K562 (cell line): ENCODE data around the gene NDUFAF3. TPM values are rescaled to one million over a fixed set of nuclear protein-coding genes. Genes with fewer than 3 reads are reported as not detected.

Experiments
- ATAC-seq: fragments of 200-7000 bp; cut with Tn5 transposase; 3 replicates; pipeline ENCODE4 v1.9.1; 2020; ENCODE audit warnings: moderate library complexity
- BruUV-seq: library from RNA; stranded (reverse); fragments of 400-500 nt; replicated peaks from 2 replicates; lab custom pipeline; 2021; lab: Mats Ljungman, UMichigan
- CTCF ChIA-PET: fragments of 300-600 bp; formaldehyde crosslinking; extraction: SDS; loops from one replicate; lab custom pipeline; 2021; ENCODE audit warnings: low intra/inter-chr PET ratio; lab: Yijun Ruan, JAX
- POLR2A ChIA-PET: fragments of 300-600, 350-650 bp; sonication (Branson Sonifier 250); formaldehyde crosslinking; extraction: SDS; loops from one replicate; lab custom pipeline; 2021; ENCODE audit warnings: antibody characterized with exemption, inconsistent platforms; lab: Yijun Ruan, JAX
- DNase-seq, 4 experiments: peaks; one replicate each; pipeline versions ENCODE4 v3.0.0 to v3.0.0-alpha.2; 2011 to 2018; ENCODE audit warnings: low spot score in 3 of 4, mixed read lengths in 3 of 4; ENCODE audit errors: extremely low read depth in 1 of 4
- FAIRE-seq: peaks from 2 replicates; lab custom pipeline; 2011; peaks lifted over from hg19 to GRCh38; lab: Jason Lieb, UNC
- H2AFZ ChIP-seq: 2 replicates; pipeline ENCODE4 v1.6.0; 2011; ENCODE audit warnings: low read depth, low read length, control low read depth, inconsistent platforms
- H3K27ac ChIP-seq: fragments of 200-600 bp; 3 replicates; pipeline ENCODE4 v1.8.0; 2011; ENCODE audit warnings: low read depth, mild to moderate bottlenecking, control low read depth, inconsistent platforms, low read length, moderate library complexity, mixed read lengths; ENCODE audit errors: extremely low read depth
- H3K27me3 ChIP-seq, 2 experiments: fragments of 300-600 bp in 1 of 2; 2 replicates in 1 of 2; 3 replicates in 1 of 2; pipeline versions ENCODE4 v1.6.0 to v1.8.0; 2011; ENCODE audit warnings: inconsistent platforms in 2 of 2, low read length in 2 of 2, mild to moderate bottlenecking in 1 of 2, mixed read lengths in 1 of 2, moderate library complexity in 1 of 2; ENCODE audit not compliant: control insufficient read depth in 2 of 2, insufficient read depth in 2 of 2
- H3K36me3 ChIP-seq: fragments of 300-600 bp; 3 replicates; pipeline ENCODE4 v1.8.0; 2011; ENCODE audit warnings: mild to moderate bottlenecking, low read length, inconsistent platforms; ENCODE audit not compliant: control insufficient read depth, insufficient read depth
- H3K4me1 ChIP-seq, 2 experiments: fragments of 200-600 bp in 1 of 2; replicated peaks in 1 of 2; 2 replicates in 1 of 2; 3 replicates in 1 of 2; pipeline versions ENCODE4 v1.5.1 to v1.8.0; 2011; ENCODE audit warnings: inconsistent platforms in 2 of 2, low read length in 2 of 2, mild to moderate bottlenecking in 1 of 2, mixed read lengths in 1 of 2, moderate library complexity in 1 of 2; ENCODE audit not compliant: control insufficient read depth in 2 of 2, insufficient read depth in 2 of 2
- H3K4me2 ChIP-seq: 2 replicates; pipeline ENCODE4 v1.6.1; 2011; ENCODE audit warnings: low read length, control low read depth, inconsistent platforms, mixed read lengths; ENCODE audit not compliant: insufficient read depth
- H3K4me3 ChIP-seq: fragments of 200-600 bp; sonication (generic), shearing (Covaris generic); 2 replicates; pipeline ENCODE4 v1.5.1; 2016; ENCODE audit warnings: control low read depth, inconsistent platforms
- H3K79me2 ChIP-seq: fragments of 200-600 bp; 3 replicates; pipeline ENCODE4 v1.8.0; 2011; ENCODE audit warnings: low read length, inconsistent platforms; ENCODE audit not compliant: control insufficient read depth, insufficient read depth
- H3K9ac ChIP-seq, 2 experiments: 2 replicates each; pipeline versions ENCODE4 v1.6.0 to v1.6.1; 2011; ENCODE audit warnings: low read depth in 2 of 2, low read length in 2 of 2, control low read depth in 1 of 2, inconsistent platforms in 1 of 2, mild to moderate bottlenecking in 1 of 2, mixed read lengths in 1 of 2; ENCODE audit not compliant: insufficient read depth in 1 of 2
- H3K9me1 ChIP-seq: one replicate; pipeline ENCODE4 v1.6.0; 2011; ENCODE audit warnings: inconsistent platforms, mild to moderate bottlenecking, low read length, moderate library complexity; ENCODE audit not compliant: control insufficient read depth, insufficient read depth
- H3K9me3 ChIP-seq: replicated peaks from 2 replicates; pipeline ENCODE4 v1.5.1; 2011; ENCODE audit warnings: low read depth, low read length, inconsistent platforms; ENCODE audit not compliant: control insufficient read depth, insufficient read depth
- H4K20me1 ChIP-seq: replicated peaks from 2 replicates; pipeline ENCODE4 v1.6.1; 2011; ENCODE audit warnings: low read length, inconsistent platforms, mixed read lengths; ENCODE audit not compliant: control insufficient read depth, insufficient read depth
- NFIC ChIP-seq: fragments of 450-650 bp; IDR thresholded peaks from 2 replicates; pipeline ENCODE4 v1.6.1; 2017; ENCODE audit warnings: mild to moderate bottlenecking, inconsistent platforms
- SNRNP70 ChIP-seq: fragments of 200-400 bp; formaldehyde crosslinking; optimal IDR thresholded peaks from 2 replicates; pipeline ENCODE3; 2017; ENCODE audit warnings: low read depth, low read length
- WGBS: fragments of 100-300 bp; shearing (Covaris generic); methylation state at CpG from one replicate; pipeline ENCODE4 v1.1.6; 2016; ENCODE audit warnings: low coverage, mixed read lengths; ENCODE audit not compliant: insufficient coverage; ENCODE audit errors: missing lambda C conversion rate; 5-methylcytosine and 5-hydroxymethylcytosine counted together
- in situ Hi-C: fragments of 300-500 bp; cut with MboI; formaldehyde crosslinking; loops from 4 replicates; pipeline ENCODE4 v1.15.0; 2018; ENCODE audit warnings: inconsistent platforms, mixed read lengths
- intact Hi-C: fragments of 100-400 bp; cut with micrococcal nuclease; formaldehyde crosslinking; loops from 2 replicates; pipeline ENCODE4 v1.14.2; 2022
- polyA plus RNA-seq, 8 experiments: library from polyadenylated mRNA; depleted of rRNA in 4 of 8; stranded (reverse) in 5 of 8; unstranded in 3 of 8; fragments of >200 nt; fragmentation: Nextera tagmentation in 2 of 8; fragmentation: Illumina TruSeq in 1 of 8; extraction: Ambion mirVana in 2 of 8; extraction: Trizol in 1 of 8; gene quantifications; 2 replicates each; pipeline versions ENCODE4 v1.2.1 to v1.2.3, GENCODE V29; 2011 to 2014; ENCODE audit warnings: inconsistent platforms in 1 of 8, missing spikeins in 1 of 8
- total RNA-seq, 7 experiments: library from RNA; depleted of rRNA in 6 of 7; stranded (reverse); fragments of >200 nt in 6 of 7; fragmentation: Illumina TruSeq in 2 of 7; extraction: Trizol in 2 of 7; gene quantifications; 2 replicates each; pipeline versions ENCODE4 v1.2.1 to v1.2.3, GENCODE V29; 2011 to 2021; ENCODE audit warnings: low replicate concordance in 1 of 7
- TF ChIP-seq, protein P1 (sequence below), 3 experiments: IDR thresholded peaks in 2 of 3; conservative IDR thresholded peaks in 1 of 3; 2 replicates each; pipeline ENCODE4 v1.5.1; 2011 to 2012; ENCODE audit warnings: low read length in 3 of 3, mild to moderate bottlenecking in 3 of 3, control low read depth in 2 of 3, improper control_type of control experiment in 1 of 3, inconsistent platforms in 1 of 3, low read depth in 1 of 3, mixed read lengths in 1 of 3, moderate library complexity in 1 of 3; ENCODE audit not compliant: insufficient read depth in 2 of 3

The NDUFAF3 gene
- total and polyA plus RNA-seq, 9 of the 15 experiments (the other 6 are each of a cell fraction or from before 2014, with no cell fraction given) = 17.0 to 127 (median 36.3) TPM

DNA sequence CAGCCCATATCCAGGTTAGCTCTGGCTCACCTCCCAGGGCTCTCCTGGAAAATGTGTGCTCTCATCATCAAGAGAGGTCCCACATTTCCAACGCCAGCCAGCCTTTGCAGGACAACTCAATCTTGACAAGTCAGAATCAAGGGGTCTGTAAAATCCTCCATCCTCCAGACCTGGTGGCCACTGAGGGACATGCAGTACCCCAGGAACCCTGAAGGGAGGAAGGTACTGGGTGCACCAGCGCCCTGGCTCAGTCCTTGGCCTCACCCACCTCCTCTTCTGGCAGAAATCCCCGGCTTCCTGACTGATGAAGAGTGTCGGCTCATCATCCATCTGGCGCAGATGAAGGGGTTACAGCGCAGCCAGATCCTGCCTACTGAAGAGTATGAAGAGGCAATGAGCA, 20.8 kb upstream of the NDUFAF3 start:
- CTCF ChIA-PET = no interaction called here
- Histone ChIP-seq H3K79me2 (peaks cover under 1% of the 10 kb centered on the region; the same call in 1 of the 3 replicates), H3K9ac (no peak overlapping the region), H3K4me3 (no peak overlapping the region), H3K27me3 (no peaks in the 10 kb centered on the region), H3K4me1 (peaks cover 13 to 27% of the 10 kb centered on the region in 2 experiments; a peak in 4 of 5 replicates), H2AFZ (no peak overlapping the region)
- intact Hi-C loops = no loop called here
- no peak for FAIRE-seq
- BruUV-seq = no TSS peak
- POLR2A ChIA-PET = interaction anchor here (0.8 kb wide), 1 partner anchor 10 kb away, joined by 4 read pairs; no protein-coding TSS in a partner anchor
- in situ Hi-C loops = no loop called here
- no peak for DNase-seq
- TF ChIP-seq, protein P1, sequence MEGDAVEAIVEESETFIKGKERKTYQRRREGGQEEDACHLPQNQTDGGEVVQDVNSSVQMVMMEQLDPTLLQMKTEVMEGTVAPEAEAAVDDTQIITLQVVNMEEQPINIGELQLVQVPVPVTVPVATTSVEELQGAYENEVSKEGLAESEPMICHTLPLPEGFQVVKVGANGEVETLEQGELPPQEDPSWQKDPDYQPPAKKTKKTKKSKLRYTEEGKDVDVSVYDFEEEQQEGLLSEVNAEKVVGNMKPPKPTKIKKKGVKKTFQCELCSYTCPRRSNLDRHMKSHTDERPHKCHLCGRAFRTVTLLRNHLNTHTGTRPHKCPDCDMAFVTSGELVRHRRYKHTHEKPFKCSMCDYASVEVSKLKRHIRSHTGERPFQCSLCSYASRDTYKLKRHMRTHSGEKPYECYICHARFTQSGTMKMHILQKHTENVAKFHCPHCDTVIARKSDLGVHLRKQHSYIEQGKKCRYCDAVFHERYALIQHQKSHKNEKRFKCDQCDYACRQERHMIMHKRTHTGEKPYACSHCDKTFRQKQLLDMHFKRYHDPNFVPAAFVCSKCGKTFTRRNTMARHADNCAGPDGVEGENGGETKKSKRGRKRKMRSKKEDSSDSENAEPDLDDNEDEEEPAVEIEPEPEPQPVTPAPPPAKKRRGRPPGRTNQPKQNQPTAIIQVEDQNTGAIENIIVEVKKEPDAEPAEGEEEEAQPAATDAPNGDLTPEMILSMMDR (IDR thresholded peaks at IDR 0.05 in 2 of 3, conservative IDR thresholded peaks at IDR 0.05 in 1 of 3; ENCODE audit: insufficient read depth in 2 of 3, low read depth in 1 of 3, low read length in 3 of 3) = peak in 1 of 3 experiments; percentile 10; a peak in 1 of 6 replicates
- TF ChIP-seq SNRNP70 = no peak
- TF ChIP-seq NFIC = no peak
- TF ChIP-seq, all 486 proteins: peak for 1
- no peaks in the 10 kb centered on the region for H3K9me3 ChIP-seq
- no peak overlapping the region for H3K27ac ChIP-seq
- H3K4me2 ChIP-seq = no peak overlapping the region
- WGBS = 29% methylated on average over 5 of the region's 6 CpGs
- 0 out of 3 replicates have a peak, but pooled peaks have one; percentile 24 for ATAC-seq
- no peaks in the 10 kb centered on the region for H3K36me3 ChIP-seq
- no peaks in the 10 kb centered on the region for H3K9me1 ChIP-seq
- H4K20me1 ChIP-seq = no peaks in the 10 kb centered on the region
